ENCODE data around the gene GABBR2. TPM values are rescaled to one million over a fixed set of nuclear protein-coding genes. Genes with fewer than 3 reads are reported as not detected.
"Not testable (repeated sequence)": the region's sequence is repeated elsewhere in the genome, so short reads cannot be mapped to it uniquely, and the experiment has no call there.

GABBR2 gene
- total RNA-seq, 1 donor from 2014 or later: 0.75 TPM

- H3K4me3 ChIP-seq (ENCODE audit: low read depth, low read length): no peak overlapping the region
- no peak for TF ChIP-seq CTCF (conservative IDR thresholded peaks at IDR 0.05; ENCODE audit: low read depth, low read length)
- DNase-seq (ENCODE audit: low read depth): no peak
These were observed 204.9 kb downstream of the GABBR2 start for GRCh38 chr9:98503867-98504266.

- H3K4me3 ChIP-seq (ENCODE audit: low read depth, low read length): no peak overlapping the region
- no peak for TF ChIP-seq CTCF (conservative IDR thresholded peaks at IDR 0.05; ENCODE audit: low read depth, low read length)
- no peak for DNase-seq (ENCODE audit: low read depth)
These were observed 205.8 kb downstream of the GABBR2 start for GRCh38 chr9:98502976-98503325.

GRCh38 chr9:98502311-98502975, 206.3 kb downstream of the GABBR2 start:
- no peak for TF ChIP-seq CTCF (conservative IDR thresholded peaks at IDR 0.05; ENCODE audit: low read depth, low read length)

GRCh38 chr9:98501819-98502218, 206.9 kb downstream of the GABBR2 start:
- TF ChIP-seq CTCF (conservative IDR thresholded peaks at IDR 0.05; ENCODE audit: low read depth, low read length): no peak
- DNase-seq (ENCODE audit: low read depth): no peak
- no peak overlapping the region for H3K4me3 ChIP-seq (ENCODE audit: low read depth, low read length)

More at GRCh38 chr9:98502311-98502975, 206.3 kb downstream of the GABBR2 start:
- DNase-seq (ENCODE audit: low read depth): peak; percentile 41
- H3K4me3 ChIP-seq (ENCODE audit: low read depth, low read length): no peak overlapping the region

- not testable (repeated sequence) for DNase-seq (ENCODE audit: low read depth); H3K4me3 ChIP-seq (ENCODE audit: low read depth, low read length)
These were observed 207.5 kb downstream of the GABBR2 start for GRCh38 chr9:98501259-98501658.

- no peak for TF ChIP-seq CTCF (conservative IDR thresholded peaks at IDR 0.05; ENCODE audit: low read depth, low read length)
- H3K4me3 ChIP-seq (ENCODE audit: low read depth, low read length): no peak overlapping the region
- DNase-seq (ENCODE audit: low read depth): no peak
These were observed 208.3 kb downstream of the GABBR2 start for GRCh38 chr9:98500337-98500919.

- H3K4me3 ChIP-seq (ENCODE audit: low read depth, low read length): no peak overlapping the region
- no peak for DNase-seq (ENCODE audit: low read depth)
- no peak for TF ChIP-seq CTCF (conservative IDR thresholded peaks at IDR 0.05; ENCODE audit: low read depth, low read length)
These were observed 213.2 kb downstream of the GABBR2 start for GRCh38 chr9:98495530-98495929.
